Suprapubic skin (tissue), 4 donors: Measurements from ENCODE around the gene CACNG4.

ENCODE experiments used
- CTCF ChIP-seq, 2 donors: fragments of 200-600 bp in 1 of 2; fragments of 450-650 bp in 1 of 2; sonication (generic) in 1 of 2; IDR thresholded peaks; one replicate each; pipeline ENCODE4 v1.5.1; 2016 to 2019; ENCODE audit warnings: antibody characterized with exemption in 2 of 2, mild to moderate bottlenecking in 1 of 2, moderate library complexity in 1 of 2
- EP300 ChIP-seq: sonication (generic); formaldehyde crosslinking; IDR thresholded peaks from one replicate; pipeline ENCODE4 v1.6.1; 2017; ENCODE audit warnings: antibody characterized with exemption
- POLR2A ChIP-seq, 2 donors: fragments of 450-650 bp; IDR thresholded peaks; one replicate each; pipeline ENCODE4 v1.6.1; 2017; ENCODE audit warnings: antibody characterized with exemption in 2 of 2, mild to moderate bottlenecking in 2 of 2, moderate library complexity in 2 of 2
- POLR2AphosphoS5 ChIP-seq, 3 donors: sonication (generic); formaldehyde crosslinking; IDR thresholded peaks; one replicate each; pipeline ENCODE4 v1.6.1; 2017; ENCODE audit warnings: antibody characterized with exemption in 3 of 3

- TF ChIP-seq CTCF (IDR thresholded peaks at IDR 0.05): no peak
- no peak for TF ChIP-seq EP300
- no peak for TF ChIP-seq POLR2AphosphoS5 (IDR thresholded peaks at IDR 0.05)
- no peak for TF ChIP-seq POLR2A (IDR thresholded peaks at IDR 0.05)
These were observed 61.8 kb downstream of the CACNG4 start for GRCh38 chr17:67026341-67026740.
